Transverse colon (tissue), 3 donors: Measurements from ENCODE around the gene RGS7.

Source experiments
- POLR2A ChIP-seq: fragments of 450-650 bp; IDR thresholded peaks from one replicate; pipeline ENCODE4 v1.6.1; 2016; ENCODE audit warnings: antibody characterized with exemption, mild to moderate bottlenecking, moderate library complexity
- TF ChIP-seq, protein P1 (sequence below), 5 experiments: fragments of 200-600 bp in 3 of 5; fragments of 450-650 bp in 2 of 5; sonication (generic) in 3 of 5; IDR thresholded peaks; 1 replicate in 2 of 5; 2 replicates in 3 of 5; pipeline ENCODE4 v1.5.1; 2016 to 2017; ENCODE audit warnings: antibody characterized with exemption in 5 of 5, inconsistent platforms in 3 of 5, mild to moderate bottlenecking in 2 of 5, moderate library complexity in 1 of 5

DNA sequence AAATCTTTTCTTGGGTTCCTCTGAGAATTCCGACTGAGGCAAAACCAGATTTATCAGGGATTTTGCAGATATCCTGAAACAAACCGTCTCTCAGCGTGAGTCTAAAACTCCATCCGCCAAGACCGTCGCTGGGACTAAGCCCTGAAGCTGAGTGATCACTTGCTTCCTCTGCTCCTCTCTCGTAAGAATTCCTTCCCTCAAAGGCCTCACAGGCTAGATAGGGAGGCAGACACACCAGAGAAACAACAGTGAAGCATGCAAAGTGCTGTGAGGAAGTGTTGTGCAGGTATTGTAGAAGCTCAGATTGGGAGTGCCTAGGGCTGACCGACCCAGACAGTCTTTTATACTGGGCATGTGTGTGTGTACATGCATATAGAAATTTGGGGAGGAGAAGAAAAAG, 119.1 kb downstream of the RGS7 start:
- TF ChIP-seq, protein P1, sequence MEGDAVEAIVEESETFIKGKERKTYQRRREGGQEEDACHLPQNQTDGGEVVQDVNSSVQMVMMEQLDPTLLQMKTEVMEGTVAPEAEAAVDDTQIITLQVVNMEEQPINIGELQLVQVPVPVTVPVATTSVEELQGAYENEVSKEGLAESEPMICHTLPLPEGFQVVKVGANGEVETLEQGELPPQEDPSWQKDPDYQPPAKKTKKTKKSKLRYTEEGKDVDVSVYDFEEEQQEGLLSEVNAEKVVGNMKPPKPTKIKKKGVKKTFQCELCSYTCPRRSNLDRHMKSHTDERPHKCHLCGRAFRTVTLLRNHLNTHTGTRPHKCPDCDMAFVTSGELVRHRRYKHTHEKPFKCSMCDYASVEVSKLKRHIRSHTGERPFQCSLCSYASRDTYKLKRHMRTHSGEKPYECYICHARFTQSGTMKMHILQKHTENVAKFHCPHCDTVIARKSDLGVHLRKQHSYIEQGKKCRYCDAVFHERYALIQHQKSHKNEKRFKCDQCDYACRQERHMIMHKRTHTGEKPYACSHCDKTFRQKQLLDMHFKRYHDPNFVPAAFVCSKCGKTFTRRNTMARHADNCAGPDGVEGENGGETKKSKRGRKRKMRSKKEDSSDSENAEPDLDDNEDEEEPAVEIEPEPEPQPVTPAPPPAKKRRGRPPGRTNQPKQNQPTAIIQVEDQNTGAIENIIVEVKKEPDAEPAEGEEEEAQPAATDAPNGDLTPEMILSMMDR (IDR thresholded peaks at IDR 0.05) = no peak
- TF ChIP-seq POLR2A = no peak
